LNCaP clone FGC (cell line): ENCODE measurements around the gene FOXP2.
A peak's percentile ranks its signal among the peaks of the same experiment; 100 is the strongest.
"Not testable (repeated sequence)": the region's sequence is repeated elsewhere in the genome, so short reads cannot be mapped to it uniquely, and the experiment has no call there.

Experiments used
- DNase-seq: peaks from one replicate; pipeline ENCODE4 v3.0.0-alpha.2; 2011; ENCODE audit warnings: low read depth
- H3K4me3 ChIP-seq: 2 replicates; pipeline ENCODE4 v1.5.1; 2011; ENCODE audit warnings: mild to moderate bottlenecking, low read depth, low read length, control low read depth
- TF ChIP-seq, protein P1 (sequence below): IDR thresholded peaks from 2 replicates; pipeline ENCODE4 v1.5.1; 2012; ENCODE audit warnings: mild to moderate bottlenecking; ENCODE audit not compliant: control insufficient read depth, insufficient read depth; ENCODE audit errors: extremely low read depth

The FOXP2 gene

DNA sequence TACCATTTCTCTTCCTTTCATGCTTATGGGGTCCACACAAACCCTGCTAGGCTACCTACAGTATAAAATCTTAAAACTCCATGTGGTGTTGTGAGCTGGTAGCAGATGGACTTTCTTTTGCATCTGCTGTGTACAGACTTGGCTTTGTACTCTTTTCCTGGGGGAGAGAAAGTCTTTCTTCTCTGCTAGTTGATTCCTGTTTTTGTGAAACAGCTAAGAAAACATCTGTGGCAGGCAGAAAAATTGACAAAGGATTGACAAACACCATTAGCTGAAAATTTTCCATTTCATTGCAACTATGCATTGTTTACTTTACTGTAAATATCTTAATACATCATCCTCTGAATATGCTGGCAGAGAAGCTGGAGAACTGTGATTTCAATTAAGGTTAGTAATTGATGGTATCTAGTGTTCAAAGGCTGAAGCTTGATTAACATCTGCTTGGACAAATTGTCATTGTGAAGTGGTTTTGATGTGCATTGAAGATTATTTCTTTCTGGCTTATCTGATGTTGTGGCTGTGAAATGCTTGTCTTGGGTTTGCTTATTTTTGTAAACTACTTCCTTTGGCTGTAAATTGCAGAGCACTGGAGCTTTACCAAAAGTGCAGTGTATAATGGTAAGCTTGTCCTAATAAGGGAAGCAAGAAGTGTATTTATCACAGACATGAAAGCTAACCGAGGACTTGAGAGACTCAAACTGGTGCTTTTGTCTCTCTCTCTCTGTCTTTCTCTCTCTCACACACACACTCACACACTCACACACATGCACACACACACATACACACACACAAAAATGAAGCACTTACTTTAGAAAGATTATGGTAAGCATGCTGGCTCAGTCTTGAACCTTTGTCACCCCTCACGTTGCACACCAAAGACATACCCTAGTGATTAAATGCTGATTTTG lies at the start of gene FOXP2:
Gene FOXP2, plus strand, starts transcription at position 660 of the 908 bp plus-strand sequence. CDS start 11,697 bp downstream, outside the sequence.
- no peak within 1 kb of the TSS for H3K4me3 ChIP-seq
- TF ChIP-seq, protein P1, sequence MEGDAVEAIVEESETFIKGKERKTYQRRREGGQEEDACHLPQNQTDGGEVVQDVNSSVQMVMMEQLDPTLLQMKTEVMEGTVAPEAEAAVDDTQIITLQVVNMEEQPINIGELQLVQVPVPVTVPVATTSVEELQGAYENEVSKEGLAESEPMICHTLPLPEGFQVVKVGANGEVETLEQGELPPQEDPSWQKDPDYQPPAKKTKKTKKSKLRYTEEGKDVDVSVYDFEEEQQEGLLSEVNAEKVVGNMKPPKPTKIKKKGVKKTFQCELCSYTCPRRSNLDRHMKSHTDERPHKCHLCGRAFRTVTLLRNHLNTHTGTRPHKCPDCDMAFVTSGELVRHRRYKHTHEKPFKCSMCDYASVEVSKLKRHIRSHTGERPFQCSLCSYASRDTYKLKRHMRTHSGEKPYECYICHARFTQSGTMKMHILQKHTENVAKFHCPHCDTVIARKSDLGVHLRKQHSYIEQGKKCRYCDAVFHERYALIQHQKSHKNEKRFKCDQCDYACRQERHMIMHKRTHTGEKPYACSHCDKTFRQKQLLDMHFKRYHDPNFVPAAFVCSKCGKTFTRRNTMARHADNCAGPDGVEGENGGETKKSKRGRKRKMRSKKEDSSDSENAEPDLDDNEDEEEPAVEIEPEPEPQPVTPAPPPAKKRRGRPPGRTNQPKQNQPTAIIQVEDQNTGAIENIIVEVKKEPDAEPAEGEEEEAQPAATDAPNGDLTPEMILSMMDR = no peak
- DNase-seq = no peak

DNA sequence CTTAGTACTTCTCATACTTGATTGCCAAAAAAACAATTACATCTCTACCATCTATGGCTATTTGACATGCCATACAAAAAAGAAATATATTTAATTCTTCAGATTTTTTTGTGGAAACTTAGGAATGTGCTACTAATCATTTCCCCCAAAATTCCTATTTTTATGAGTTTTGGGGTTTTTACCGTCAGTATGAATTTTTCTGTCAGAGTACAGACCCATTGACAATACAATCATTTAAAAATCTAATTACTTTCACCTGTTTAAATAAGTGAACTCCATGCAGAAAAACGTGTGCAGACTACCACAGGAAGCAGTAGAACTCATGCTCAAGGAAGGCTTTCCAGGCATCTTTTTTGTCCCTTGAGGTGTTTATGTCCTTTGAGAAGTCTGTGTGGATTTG lies 48.8 kb upstream of the FOXP2 start:
- TF ChIP-seq, protein P1 = no peak
- no peak for DNase-seq
- no peak overlapping the region for H3K4me3 ChIP-seq

DNA sequence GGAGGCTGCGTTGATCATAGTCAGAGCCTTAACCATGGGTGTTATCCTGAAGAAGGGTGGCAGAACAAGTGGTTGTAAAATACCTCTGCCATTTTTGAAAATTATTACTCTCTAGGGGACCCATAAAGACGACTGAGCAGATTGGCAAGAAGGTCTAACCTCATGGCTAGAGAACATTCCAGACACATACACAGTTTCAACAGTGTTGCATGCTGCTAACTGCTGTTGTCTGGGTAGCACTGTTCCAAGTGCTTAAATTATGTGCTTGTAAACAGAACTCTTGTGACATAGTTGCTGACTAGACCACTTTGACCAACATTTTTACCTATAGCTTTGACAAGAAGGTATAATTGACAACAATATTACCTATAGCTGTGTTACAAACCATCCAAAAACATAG lies 46.1 kb upstream of the FOXP2 start:
- no peak overlapping the region for H3K4me3 ChIP-seq
- TF ChIP-seq, protein P1 = no peak
- DNase-seq = no peak

DNA sequence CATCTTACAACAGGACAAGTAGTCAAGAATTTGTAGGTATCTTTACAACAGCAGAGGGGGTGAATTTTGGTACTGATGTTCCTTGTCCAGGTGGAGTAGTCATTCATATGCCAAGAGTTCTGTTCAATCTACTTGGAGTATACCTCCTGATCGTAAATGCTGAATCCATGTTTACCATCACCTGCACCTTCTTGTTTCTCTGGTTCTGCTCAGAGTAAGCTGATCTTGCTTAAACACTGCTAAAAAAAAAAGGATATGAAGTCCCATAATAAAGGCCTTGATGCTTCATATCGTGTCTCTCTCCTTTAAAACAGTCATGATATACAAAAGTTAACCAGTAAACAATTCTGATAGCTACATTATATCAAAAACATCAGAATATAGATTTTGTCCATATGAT lies 45.3 kb upstream of the FOXP2 start:
- H3K4me3 ChIP-seq = no peak overlapping the region
- DNase-seq = peak; percentile 54
- TF ChIP-seq, protein P1 = no peak

GRCh38 chr7:114372619-114373018 lies 42.0 kb upstream of the FOXP2 start:
- no peak overlapping the region for H3K4me3 ChIP-seq
- TF ChIP-seq, protein P1 = no peak
- peak; percentile 58 for DNase-seq

GRCh38 chr7:114375907-114376306 lies 38.7 kb upstream of the FOXP2 start:
- DNase-seq = no peak

DNA sequence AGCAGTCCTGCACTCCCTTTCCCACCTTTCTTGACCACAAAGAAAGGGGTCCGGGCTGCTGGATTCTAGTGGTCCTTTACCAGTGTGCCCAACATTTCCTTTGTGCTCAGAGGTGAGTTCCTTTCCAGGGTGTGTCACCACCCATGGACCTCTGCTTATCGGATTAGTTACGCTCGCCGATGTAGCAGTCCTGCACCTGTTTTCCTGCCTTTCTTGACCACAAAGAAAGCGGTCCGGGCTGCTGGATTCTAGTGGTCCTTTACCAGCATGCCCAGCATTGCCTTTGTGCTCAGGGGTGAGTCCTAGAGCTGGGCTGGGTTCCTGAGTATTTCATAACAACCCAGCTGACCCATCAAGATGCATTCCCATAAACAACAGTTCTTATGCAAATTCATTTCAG lies 30.7 kb upstream of the FOXP2 start:
- not testable (repeated sequence) for DNase-seq, H3K4me3 ChIP-seq

More at GRCh38 chr7:114375907-114376306, 38.7 kb upstream of the FOXP2 start:
- no peak overlapping the region for H3K4me3 ChIP-seq
- TF ChIP-seq, protein P1 = no peak

DNA sequence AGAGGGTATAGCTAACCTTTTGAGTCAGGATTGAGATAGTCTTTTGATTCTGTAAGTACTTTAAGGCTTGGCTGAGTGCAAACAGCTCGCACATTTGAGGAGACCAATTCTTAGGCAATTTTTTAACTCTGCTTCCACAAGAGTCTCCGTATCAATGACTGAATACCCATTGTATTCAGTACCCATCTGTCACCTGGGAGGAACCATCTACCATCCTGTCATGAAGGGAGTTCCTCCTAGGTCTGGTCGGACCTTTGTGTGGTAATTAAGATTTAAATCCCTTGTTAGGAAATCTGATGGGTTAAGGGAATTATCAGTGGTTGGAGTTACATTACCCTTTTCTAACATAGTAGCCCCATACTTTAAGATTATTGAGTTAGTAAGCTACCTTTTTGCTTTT lies 30.3 kb upstream of the FOXP2 start:
- not testable (repeated sequence) for H3K4me3 ChIP-seq, DNase-seq
